Transverse colon (tissue), 4 donors: ENCODE data around the gene ACP4. TPM values are rescaled to one million over a fixed set of nuclear protein-coding genes. Genes with fewer than 3 reads are reported as not detected.
"Not testable (repeated sequence)": the region's sequence is repeated elsewhere in the genome, so short reads cannot be mapped to it uniquely, and the experiment has no call there.

Source experiments
- DNase-seq: peaks from one replicate; pipeline ENCODE4 v3.0.0-alpha.2; 2019
- H3K27ac ChIP-seq, 4 donors: fragments of 200-600 bp; sonication (generic); 2 replicates each; pipeline ENCODE4 v1.5.1; 2016 to 2018; ENCODE audit warnings: inconsistent platforms in 4 of 4
- H3K27me3 ChIP-seq: fragments of 200-600 bp; sonication (generic); 2 replicates; pipeline ENCODE4 v1.5.1; 2017; ENCODE audit warnings: inconsistent platforms
- H3K36me3 ChIP-seq, 4 donors: fragments of 200-600 bp; sonication (generic); 2 replicates each; pipeline ENCODE4 v1.5.1; 2017 to 2019; ENCODE audit warnings: inconsistent platforms in 4 of 4
- H3K4me1 ChIP-seq, 4 donors: fragments of 200-600 bp; sonication (generic); 2 replicates each; pipeline ENCODE4 v1.5.1; 2017 to 2020; ENCODE audit warnings: inconsistent platforms in 4 of 4
- H3K4me3 ChIP-seq, 4 donors: fragments of 200-600 bp; sonication (generic); 1 replicate in 1 of 4; 2 replicates in 3 of 4; pipeline versions ENCODE4 v1.5.1 to v1.6.1; 2017 to 2019; ENCODE audit warnings: inconsistent platforms in 4 of 4
- H3K9me3 ChIP-seq, 2 donors: fragments of 200-600 bp; sonication (generic); 2 replicates each; pipeline ENCODE4 v1.5.1; 2017 to 2019; ENCODE audit warnings: inconsistent platforms in 2 of 2
- CTCF ChIP-seq, 5 experiments: fragments of 200-600 bp in 3 of 5; fragments of 450-650 bp in 2 of 5; sonication (generic) in 3 of 5; IDR thresholded peaks; 1 replicate in 2 of 5; 2 replicates in 3 of 5; pipeline ENCODE4 v1.5.1; 2016 to 2017; ENCODE audit warnings: antibody characterized with exemption in 5 of 5, inconsistent platforms in 3 of 5, mild to moderate bottlenecking in 2 of 5, moderate library complexity in 1 of 5
- EP300 ChIP-seq: sonication (generic); formaldehyde crosslinking; IDR thresholded peaks from one replicate; pipeline ENCODE4 v1.6.1; 2017; ENCODE audit warnings: antibody characterized with exemption, low read depth
- POLR2A ChIP-seq: fragments of 450-650 bp; IDR thresholded peaks from one replicate; pipeline ENCODE4 v1.6.1; 2016; ENCODE audit warnings: antibody characterized with exemption, mild to moderate bottlenecking, moderate library complexity
- POLR2AphosphoS5 ChIP-seq, 3 donors: sonication (generic); formaldehyde crosslinking; IDR thresholded peaks; one replicate each; pipeline ENCODE4 v1.6.1; 2016; ENCODE audit warnings: antibody characterized with exemption in 3 of 3
- WGBS, 2 donors: methylation state at CpG; one replicate each; pipeline ENCODE4 v1.1.5; 2018; ENCODE audit warnings: low coverage in 1 of 2; 5-methylcytosine and 5-hydroxymethylcytosine counted together
- in situ Hi-C, 4 donors: fragments of 200-750 bp; cut with MboI; loops; one replicate each; pipeline versions ENCODE4 v1.15.0 to v1.15.1; 2017; ENCODE audit warnings: low sequenced_read_pairs in 3 of 4, low pct_ligation_motif_present in 1 of 4, low pct_unique_long_range_greater_than_20kb in 1 of 4
- intact Hi-C: fragments of 100-400 bp; cut with DNase I; formaldehyde crosslinking; loops from one replicate; pipeline ENCODE4 v1.15.1; 2023; ENCODE audit warnings: low total_unique reads
- total RNA-seq, 4 donors: library from RNA; depleted of rRNA; stranded (reverse); fragments of >200 nt; gene quantifications; one replicate each; pipeline ENCODE4 v1.1.0, GENCODE V29; 2016

Gene ACP4
- total RNA-seq = not detected

DNA sequence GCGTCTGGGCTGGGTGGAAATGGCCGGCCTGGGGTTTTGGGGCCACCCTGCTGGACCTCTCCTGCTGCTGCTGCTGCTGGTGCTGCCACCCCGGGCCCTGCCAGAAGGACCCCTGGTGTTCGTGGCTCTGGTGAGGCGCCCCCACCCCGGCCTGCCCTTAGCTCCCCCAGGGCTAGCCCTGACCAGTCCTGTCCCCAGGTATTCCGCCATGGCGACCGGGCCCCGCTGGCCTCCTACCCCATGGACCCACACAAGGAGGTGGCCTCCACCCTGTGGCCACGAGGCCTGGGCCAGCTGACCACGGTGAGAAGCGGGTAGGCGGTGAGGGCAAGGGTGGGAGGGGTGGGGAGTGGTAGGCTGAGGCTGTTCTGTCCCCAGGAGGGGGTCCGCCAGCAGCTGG is at the start of gene ACP4:
Gene ACP4, plus strand, starts transcription at position 20 of the 400 bp plus-strand sequence. Its CDS starts 0 bp downstream, at position 20.
- intact Hi-C loops = no loop called here
- WGBS, 2 donors = 90 to 100% methylated on average over 1 to 13 of the region's 15 CpGs

DNA sequence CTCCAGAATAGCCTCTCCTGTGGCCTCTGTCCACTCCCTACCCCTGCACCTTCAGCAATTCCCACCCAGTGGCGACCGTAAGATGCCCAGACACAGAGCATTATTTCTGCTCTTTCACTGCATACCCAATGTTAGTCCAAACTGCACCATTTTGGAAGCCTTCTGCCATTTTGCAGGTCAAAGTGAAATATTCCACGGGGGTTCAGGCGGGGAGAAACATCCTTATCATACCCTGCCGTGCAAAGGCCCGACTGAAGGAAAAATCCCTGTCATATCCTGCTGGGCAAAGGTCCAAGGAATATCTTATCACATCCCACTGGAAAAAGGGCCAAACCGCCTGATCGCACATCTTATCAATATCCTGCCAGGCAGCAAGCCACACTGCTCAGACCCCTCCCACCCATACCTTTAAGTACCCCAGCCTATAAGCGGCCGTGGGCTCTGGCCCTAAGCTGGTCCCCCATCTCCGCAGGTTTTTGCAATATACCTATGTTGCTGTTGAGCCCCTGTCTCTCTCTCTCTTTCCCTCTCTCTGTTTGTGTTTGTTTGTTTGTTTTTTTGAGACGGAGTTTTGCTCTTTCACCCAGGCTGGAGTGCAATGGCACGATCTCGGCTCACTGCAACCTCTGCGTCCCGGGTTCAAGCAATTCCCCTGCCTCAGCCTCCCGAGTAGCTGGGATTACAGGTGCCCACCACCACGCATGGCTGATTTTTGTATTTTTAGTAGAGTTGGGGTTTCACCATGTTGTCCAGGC is 48.9 kb upstream of the ACP4 start:
- no peak for DNase-seq
- Histone ChIP-seq H3K27ac (no peak overlapping the region), H3K36me3 (no peaks in the 10 kb centered on the region), H3K27me3 (peaks cover 46% of the 10 kb centered on the region), H3K4me1 (no peaks in the 10 kb centered on the region), H3K9me3 (no peaks in the 10 kb centered on the region), H3K4me3 (no peak overlapping the region)
- WGBS, 2 donors = 50 to 62% methylated on average over 1 to 18 of the region's 18 CpGs
- in situ Hi-C loops = no loop called here
- TF ChIP-seq CTCF (IDR thresholded peaks at IDR 0.05) = no peak
- TF ChIP-seq POLR2AphosphoS5 (IDR thresholded peaks at IDR 0.05) = no peak
- no peak for TF ChIP-seq POLR2A
- no peak for TF ChIP-seq EP300
- intact Hi-C loops = no loop called here

More for the DNA sequence above, at the start of gene ACP4:
- no peak within 1 kb of the TSS for H3K4me3 ChIP-seq
- no peaks in the 10 kb centered on the region for H3K9me3 ChIP-seq
- TF ChIP-seq EP300 = no peak
- TF ChIP-seq POLR2AphosphoS5 (IDR thresholded peaks at IDR 0.05) = no peak
- no peak for TF ChIP-seq CTCF (IDR thresholded peaks at IDR 0.05)
- no peak for TF ChIP-seq POLR2A
- no peak within 1 kb of the TSS for H3K27ac ChIP-seq
- H3K36me3 ChIP-seq = no peaks in the 10 kb centered on the region
- no peaks in the 10 kb centered on the region for H3K4me1 ChIP-seq
- no peak for DNase-seq
- in situ Hi-C loops = loop anchor here in 2 of 4 donors (25.0 kb wide), 1 partner anchor 253 kb away; no protein-coding TSS in a partner anchor
- H3K27me3 ChIP-seq = peaks cover 8% of the 10 kb centered on the region

- no peaks in the 10 kb centered on the region for H3K4me1 ChIP-seq
- in situ Hi-C loops (no loop called here), intact Hi-C loops (no loop called here)
- H3K27me3 ChIP-seq = peaks cover 29% of the 10 kb centered on the region
- TF ChIP-seq EP300 = no peak
- H3K4me3 ChIP-seq = no peak overlapping the region
- no peaks in the 10 kb centered on the region for H3K9me3 ChIP-seq
- DNase-seq = no peak
- H3K36me3 ChIP-seq = no peaks in the 10 kb centered on the region
- no peak overlapping the region for H3K27ac ChIP-seq
- 89% methylated on average over 6 of the region's 6 CpGs; no CpG with 5 or more reads in 1 of the 2 donors for WGBS, 2 donors
Measured at GRCh38 chr19:50743537-50743936, 46.7 kb upstream of the ACP4 start.

DNA sequence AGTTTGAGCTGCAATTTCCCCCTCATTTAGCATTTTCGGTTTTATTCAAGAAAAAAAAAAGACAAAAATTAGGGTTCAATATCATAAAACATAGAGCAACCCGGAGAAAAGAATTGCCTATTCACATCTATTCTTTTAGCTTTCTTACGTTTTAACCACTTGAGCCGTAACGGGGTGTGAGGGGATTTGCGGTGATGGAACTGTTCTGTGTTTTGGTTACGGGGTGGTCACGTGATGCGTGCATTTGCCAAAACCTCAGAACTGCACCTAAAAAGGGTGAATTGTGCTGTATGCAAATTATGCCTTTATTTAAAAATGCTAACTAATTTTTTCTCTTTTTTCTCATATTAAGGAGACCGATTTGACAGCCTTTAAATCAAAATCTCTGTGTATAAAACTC is 45.0 kb upstream of the ACP4 start:
- H3K27me3 ChIP-seq = peaks cover 16% of the 10 kb centered on the region
- H3K36me3 ChIP-seq = no peaks in the 10 kb centered on the region
- H3K4me1 ChIP-seq = no peaks in the 10 kb centered on the region
- in situ Hi-C loops (no loop called here), intact Hi-C loops (no loop called here)
- no peak for DNase-seq
- H3K9me3 ChIP-seq = no peaks in the 10 kb centered on the region
- H3K27ac ChIP-seq = no peak overlapping the region
- TF ChIP-seq POLR2A = no peak
- H3K4me3 ChIP-seq = no peak overlapping the region
- WGBS, 2 donors = 66 to 75% methylated on average over 10 of the region's 10 CpGs

DNA sequence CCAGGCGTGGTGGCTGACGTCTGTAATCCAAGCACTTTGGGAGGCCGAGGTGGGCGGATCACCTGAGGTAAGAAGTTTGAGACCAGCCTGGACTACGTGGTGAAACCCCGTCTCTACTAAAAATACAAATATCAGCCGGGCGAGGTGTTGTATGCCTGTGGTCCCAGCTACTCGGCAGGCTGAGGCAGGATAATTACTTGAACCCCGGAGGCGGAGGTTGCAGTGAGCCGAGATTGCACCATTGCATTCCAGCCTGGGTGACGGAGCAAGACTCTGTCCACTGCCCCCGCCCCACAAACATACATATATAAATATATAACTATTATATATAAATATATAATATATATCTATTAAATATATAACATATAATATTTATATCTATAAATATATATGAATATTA is 43.1 kb upstream of the ACP4 start:
- H3K4me1 ChIP-seq, H3K27ac ChIP-seq, DNase-seq, H3K27me3 ChIP-seq, H3K36me3 ChIP-seq, H3K4me3 ChIP-seq, in situ Hi-C loops, H3K9me3 ChIP-seq, intact Hi-C loops: not testable (repeated sequence)
- 85 to 89% methylated on average over 9 to 14 of the region's 14 CpGs for WGBS, 2 donors

DNA sequence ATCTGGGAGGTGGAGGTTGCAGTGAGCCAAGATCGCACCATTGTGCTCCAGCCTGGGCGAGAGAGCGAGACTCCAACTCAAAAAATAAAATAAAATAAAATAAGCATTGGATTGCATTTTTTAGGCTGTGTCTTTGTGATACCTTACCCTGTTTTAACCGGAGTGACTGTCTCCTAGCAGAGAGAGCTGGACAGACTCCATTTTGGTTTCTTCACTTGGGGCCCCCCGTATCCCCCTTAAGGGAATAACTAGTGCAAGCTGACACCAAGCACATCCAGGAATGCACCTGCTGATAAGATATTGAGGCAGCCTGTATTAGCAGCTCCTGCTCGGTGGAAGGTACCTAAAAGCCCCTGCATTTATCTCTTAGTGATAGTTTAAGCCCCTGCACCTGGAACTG is 40.7 kb upstream of the ACP4 start:
- Histone ChIP-seq H3K9me3 (no peaks in the 10 kb centered on the region), H3K27me3 (peaks cover 3% of the 10 kb centered on the region), H3K27ac (no peak overlapping the region), H3K4me3 (no peak overlapping the region), H3K4me1 (no peaks in the 10 kb centered on the region), H3K36me3 (no peaks in the 10 kb centered on the region)
- WGBS, 2 donors = 55 to 74% methylated on average over 4 to 6 of the region's 6 CpGs
- in situ Hi-C loops (no loop called here), intact Hi-C loops (no loop called here)
- no peak for DNase-seq
- no peak for TF ChIP-seq EP300
- no peak for TF ChIP-seq CTCF (IDR thresholded peaks at IDR 0.05)
- TF ChIP-seq POLR2AphosphoS5 (IDR thresholded peaks at IDR 0.05) = no peak
- TF ChIP-seq POLR2A = no peak
